ENCODE results near the gene ZIC2.

- no peak for TF ChIP-seq EZH2 (IDR thresholded peaks at IDR 0.05; ENCODE audit: low read depth)
- TF ChIP-seq CTCF (conservative IDR thresholded peaks at IDR 0.05) = no peak
These were observed 48.3 kb downstream of the ZIC2 start for GRCh38 chr13:100029933-100030332.

Measured in PC-9 (cell line).